Measurements from ENCODE around the gene ATL2.

- TF ChIP-seq CTCF (IDR thresholded peaks at IDR 0.05) = no peak
- no peak for TF ChIP-seq POLR2A (IDR thresholded peaks at IDR 0.05)
- TF ChIP-seq EP300 (IDR thresholded peaks at IDR 0.05) = no peak
Observed at GRCh38 chr2:38260469-38260868, 116.6 kb downstream of the ATL2 start.

Data from tibial nerve (tissue), 4 donors.